ENCODE results near the gene FNDC3B. TPM values are rescaled to one million over a fixed set of nuclear protein-coding genes. Genes with fewer than 3 reads are reported as not detected.

Gene FNDC3B
- total RNA-seq, 1 donor from 2014 or later = 29.5 TPM

DNA sequence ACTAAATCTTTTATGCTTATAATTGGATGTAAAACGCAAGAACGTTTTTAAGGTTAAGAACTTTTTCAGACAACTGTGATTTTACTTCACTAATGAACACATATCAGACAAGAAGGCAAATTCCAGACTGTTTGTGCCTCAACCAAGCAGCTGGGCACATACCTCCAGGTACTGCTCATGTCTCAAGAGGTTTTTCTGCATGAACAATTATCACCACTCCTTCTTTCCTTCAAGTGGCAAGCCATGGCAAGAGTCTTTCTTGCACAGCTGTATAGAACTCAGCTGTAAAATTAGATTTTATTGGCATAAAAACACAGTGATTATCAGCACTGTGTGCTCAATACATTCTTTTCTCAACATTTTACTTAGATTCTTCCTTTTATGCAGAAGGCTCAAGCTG is 64.3 kb downstream of the FNDC3B start:
- Mint-ChIP-seq H3K9me3 (peaks cover 4% of the 10 kb centered on the region), H3K27ac (no peak overlapping the region), H3K36me3 (peaks cover 30% of the 10 kb centered on the region), H3K27me3 (ENCODE audit: insufficient read depth, low read depth) (no peaks in the 10 kb centered on the region), H3K4me1 (peaks cover 62% of the 10 kb centered on the region), H3K4me3 (no peak overlapping the region)
- Histone ChIP-seq H3K36me3 (no peaks in the 10 kb centered on the region), H2AFZ (replicated peaks) (no peak overlapping the region), H3K4me3 (no peak overlapping the region), H3K27ac (peak overlapping the region; percentile 31), H3K79me2 (ENCODE audit: low read depth) (peaks cover 100% of the 10 kb centered on the region), H3K9ac (no peak overlapping the region), H3F3A (ENCODE audit: low read depth) (no peaks in the 10 kb centered on the region), H3K9me3 (ENCODE audit: low read depth) (no peaks in the 10 kb centered on the region), H3K27me3 (no peaks in the 10 kb centered on the region), H3K4me2 (peak overlapping the region; percentile 32), H4K20me1 (ENCODE audit: low read depth) (peaks cover 55% of the 10 kb centered on the region), H3K4me1 (peaks cover 31% of the 10 kb centered on the region)
- TF ChIP-seq, protein P1, sequence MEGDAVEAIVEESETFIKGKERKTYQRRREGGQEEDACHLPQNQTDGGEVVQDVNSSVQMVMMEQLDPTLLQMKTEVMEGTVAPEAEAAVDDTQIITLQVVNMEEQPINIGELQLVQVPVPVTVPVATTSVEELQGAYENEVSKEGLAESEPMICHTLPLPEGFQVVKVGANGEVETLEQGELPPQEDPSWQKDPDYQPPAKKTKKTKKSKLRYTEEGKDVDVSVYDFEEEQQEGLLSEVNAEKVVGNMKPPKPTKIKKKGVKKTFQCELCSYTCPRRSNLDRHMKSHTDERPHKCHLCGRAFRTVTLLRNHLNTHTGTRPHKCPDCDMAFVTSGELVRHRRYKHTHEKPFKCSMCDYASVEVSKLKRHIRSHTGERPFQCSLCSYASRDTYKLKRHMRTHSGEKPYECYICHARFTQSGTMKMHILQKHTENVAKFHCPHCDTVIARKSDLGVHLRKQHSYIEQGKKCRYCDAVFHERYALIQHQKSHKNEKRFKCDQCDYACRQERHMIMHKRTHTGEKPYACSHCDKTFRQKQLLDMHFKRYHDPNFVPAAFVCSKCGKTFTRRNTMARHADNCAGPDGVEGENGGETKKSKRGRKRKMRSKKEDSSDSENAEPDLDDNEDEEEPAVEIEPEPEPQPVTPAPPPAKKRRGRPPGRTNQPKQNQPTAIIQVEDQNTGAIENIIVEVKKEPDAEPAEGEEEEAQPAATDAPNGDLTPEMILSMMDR (IDR thresholded peaks at IDR 0.05) = no peak
- TF ChIP-seq EZH2phosphoT487 (IDR thresholded peaks at IDR 0.05) (no peak), EZH2 (IDR thresholded peaks at IDR 0.05) (no peak)
- DNase-seq (ENCODE audit: low spot score) = no peak

DNA sequence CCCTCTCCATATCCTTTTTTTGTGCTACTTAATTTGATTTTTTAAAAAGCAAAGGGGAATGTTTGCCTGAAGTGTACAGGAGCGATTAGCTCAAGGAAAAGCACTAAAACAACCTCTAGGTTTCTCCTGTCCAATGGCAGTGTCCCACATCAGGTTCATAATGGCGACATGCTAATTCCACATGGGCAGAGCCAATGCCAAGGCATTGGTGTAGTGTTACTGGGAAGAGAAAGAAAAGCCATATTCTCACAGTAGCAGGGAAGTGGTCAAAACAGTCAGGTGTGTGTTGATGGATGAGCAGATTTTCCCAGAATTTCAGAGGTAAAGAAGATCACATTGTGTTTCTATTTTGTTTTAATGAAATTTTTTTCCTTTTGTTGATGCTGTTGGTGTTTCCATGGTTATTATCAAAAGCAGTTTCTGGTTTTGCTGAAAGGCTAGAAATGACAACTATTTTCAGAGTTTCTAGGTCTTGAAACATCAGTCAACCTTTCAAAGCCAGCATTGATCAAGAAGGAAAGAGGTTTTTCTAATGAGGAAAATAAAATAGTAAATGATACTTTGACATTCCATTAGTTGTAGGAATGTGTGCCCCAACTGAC is 65.2 kb downstream of the FNDC3B start:
- no peaks in the 10 kb centered on the region for H3K27me3 ChIP-seq
- H4K20me1 ChIP-seq (ENCODE audit: low read depth) = peaks cover 48% of the 10 kb centered on the region
- H3K4me1 ChIP-seq = peaks cover 23% of the 10 kb centered on the region
- Mint-ChIP-seq H3K4me1 (peaks cover 56% of the 10 kb centered on the region), H3K27ac (no peak overlapping the region), H3K36me3 (peaks cover 26% of the 10 kb centered on the region), H3K4me3 (peak overlapping the region; percentile 14), H3K27me3 (ENCODE audit: insufficient read depth, low read depth) (no peaks in the 10 kb centered on the region), H3K9me3 (peaks cover 4% of the 10 kb centered on the region)
- H3K9me3 ChIP-seq (ENCODE audit: low read depth) = no peaks in the 10 kb centered on the region
- TF ChIP-seq EZH2phosphoT487 (IDR thresholded peaks at IDR 0.05) (no peak), EZH2 (IDR thresholded peaks at IDR 0.05) (no peak)
- TF ChIP-seq, protein P1 (IDR thresholded peaks at IDR 0.05) = no peak
- H3K4me3 ChIP-seq = no peak overlapping the region
- no peaks in the 10 kb centered on the region for H3F3A ChIP-seq (ENCODE audit: low read depth)
- peak; percentile 68 for DNase-seq (ENCODE audit: low spot score)
- H3K9ac ChIP-seq = no peak overlapping the region
- H3K27ac ChIP-seq = no peak overlapping the region
- H3K4me2 ChIP-seq = peak overlapping the region; percentile 32
- peaks cover 96% of the 10 kb centered on the region for H3K79me2 ChIP-seq (ENCODE audit: low read depth)
- no peaks in the 10 kb centered on the region for H3K36me3 ChIP-seq
- H2AFZ ChIP-seq (replicated peaks) = no peak overlapping the region

DNA sequence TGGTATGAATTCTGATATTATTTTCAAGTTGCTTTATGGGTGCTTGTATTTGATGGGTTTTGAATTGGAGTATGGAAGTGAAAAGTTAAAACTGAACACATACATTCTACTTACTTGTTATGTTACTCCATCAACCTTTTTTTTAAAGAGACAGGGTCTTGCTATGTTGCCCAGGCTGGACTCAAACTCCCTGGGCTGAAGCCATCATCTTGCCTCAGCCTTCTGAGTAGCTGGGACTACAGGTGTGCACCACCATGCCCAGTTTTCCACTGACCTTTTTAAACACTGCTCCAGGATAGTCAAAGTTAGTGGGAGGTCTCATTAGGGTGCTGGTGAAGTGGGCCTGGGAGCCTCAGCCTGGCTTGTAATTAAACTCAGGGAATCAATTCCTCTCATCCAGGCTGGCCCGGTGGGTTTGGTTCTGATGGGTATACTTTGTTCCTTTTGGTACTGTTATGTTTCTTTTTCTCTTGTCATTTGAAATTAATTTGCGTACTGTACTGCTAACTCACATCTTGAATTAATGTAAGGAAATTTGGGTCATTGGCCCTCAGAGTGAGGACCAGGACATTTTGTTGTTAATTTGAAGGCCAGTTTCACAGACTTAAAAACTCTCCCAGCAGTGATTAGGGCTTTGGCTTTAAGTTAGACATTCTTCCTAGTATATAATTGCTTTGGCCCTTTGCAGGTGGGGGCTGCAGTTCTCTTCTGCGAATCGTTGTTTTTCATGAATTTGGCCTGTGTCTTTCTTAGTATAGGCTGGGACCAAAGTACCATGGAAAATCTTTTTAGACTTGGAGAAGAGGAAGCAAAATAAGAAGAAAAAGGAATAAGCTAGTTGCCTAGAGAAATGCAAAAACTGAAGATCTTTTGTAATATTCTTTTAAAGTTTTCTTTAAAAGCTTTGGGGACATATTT is 66.9 kb downstream of the FNDC3B start:
- Histone ChIP-seq H3K4me1 (peaks cover 23% of the 10 kb centered on the region), H3F3A (ENCODE audit: low read depth) (no peaks in the 10 kb centered on the region), H3K79me2 (ENCODE audit: low read depth) (peaks cover 96% of the 10 kb centered on the region), H3K27me3 (no peaks in the 10 kb centered on the region), H3K4me2 (no peak overlapping the region), H3K9me3 (ENCODE audit: low read depth) (no peaks in the 10 kb centered on the region), H2AFZ (replicated peaks) (no peak overlapping the region), H3K4me3 (no peak overlapping the region), H3K27ac (no peak overlapping the region), H4K20me1 (ENCODE audit: low read depth) (peaks cover 45% of the 10 kb centered on the region), H3K36me3 (no peaks in the 10 kb centered on the region), H3K9ac (no peak overlapping the region)
- DNase-seq (ENCODE audit: low spot score) = no peak
- Mint-ChIP-seq H3K9me3 (peaks cover 6% of the 10 kb centered on the region), H3K4me3 (no peak overlapping the region), H3K27me3 (ENCODE audit: insufficient read depth, low read depth) (no peaks in the 10 kb centered on the region), H3K4me1 (peaks cover 54% of the 10 kb centered on the region), H3K27ac (peak overlapping the region; percentile 78), H3K36me3 (peaks cover 30% of the 10 kb centered on the region)
- no peak for TF ChIP-seq EZH2 (IDR thresholded peaks at IDR 0.05)
- TF ChIP-seq, protein P1 (IDR thresholded peaks at IDR 0.05) = no peak
- no peak for TF ChIP-seq EZH2phosphoT487 (IDR thresholded peaks at IDR 0.05)

Measured in neural progenitor cell (in vitro differentiated cells).